HEK293T (cell line): ENCODE measurements around the gene FXYD3.

ENCODE experiments used
- CTCF ChIA-PET: fragments of 350-600 bp; formaldehyde crosslinking; extraction: SDS; loops from one replicate; lab custom pipeline; 2021; ENCODE audit warnings: antibody characterized with exemption, inconsistent platforms; lab: Yijun Ruan, JAX
- POLR2A ChIA-PET: fragments of 350-600 bp; formaldehyde crosslinking; extraction: SDS; loops from one replicate; lab custom pipeline; 2020; ENCODE audit warnings: antibody characterized with exemption, inconsistent platforms; lab: Yijun Ruan, JAX
- DNase-seq: peaks from one replicate; pipeline ENCODE4 v3.0.0; 2012; ENCODE audit warnings: mixed read lengths; ENCODE audit errors: extremely low spot score
- ARNT ChIP-seq: fragments of 450-650 bp; IDR thresholded peaks from 2 replicates; pipeline ENCODE4 v1.6.1; 2017; ENCODE audit warnings: mild to moderate bottlenecking
- BHLHE40 ChIP-seq: fragments of 450-650 bp; IDR thresholded peaks from 2 replicates; pipeline ENCODE4 v1.6.1; 2016; ENCODE audit warnings: mild to moderate bottlenecking, moderate library complexity, borderline replicate concordance
- CTBP1 ChIP-seq: fragments of 450-650 bp; IDR thresholded peaks from 2 replicates; pipeline ENCODE4 v1.6.1; 2016; ENCODE audit warnings: borderline replicate concordance
- ELF4 ChIP-seq: fragments of 450-650 bp; IDR thresholded peaks from 2 replicates; pipeline ENCODE4 v1.6.1; 2017; ENCODE audit warnings: antibody characterized with exemption
- FOXA1 ChIP-seq: fragments of 450-650 bp; IDR thresholded peaks from 2 replicates; pipeline ENCODE4 v1.6.1; 2016; ENCODE audit warnings: mild to moderate bottlenecking
- FOXK2 ChIP-seq: fragments of 450-650 bp; IDR thresholded peaks from 2 replicates; pipeline ENCODE4 v1.6.1; 2016; ENCODE audit warnings: mild to moderate bottlenecking
- FOXM1 ChIP-seq: fragments of 450-650 bp; IDR thresholded peaks from 2 replicates; pipeline ENCODE4 v1.6.1; 2017; ENCODE audit warnings: mild to moderate bottlenecking, borderline replicate concordance
- HDGF ChIP-seq: fragments of 450-650 bp; IDR thresholded peaks from 2 replicates; pipeline ENCODE4 v1.6.1; 2017; ENCODE audit warnings: antibody characterized with exemption, borderline replicate concordance
- L3MBTL2 ChIP-seq: fragments of 450-650 bp; conservative IDR thresholded peaks from 2 replicates; pipeline ENCODE4 v1.6.1; 2016; ENCODE audit warnings: mild to moderate bottlenecking
- LEF1 ChIP-seq: fragments of 450-650 bp; IDR thresholded peaks from 2 replicates; pipeline ENCODE4 v1.6.1; 2017; ENCODE audit warnings: mild to moderate bottlenecking, borderline replicate concordance
- NFRKB ChIP-seq: fragments of 450-650 bp; IDR thresholded peaks from 2 replicates; pipeline ENCODE4 v1.6.1; 2016; ENCODE audit warnings: mild to moderate bottlenecking, moderate library complexity
- PKNOX1 ChIP-seq: fragments of 450-650 bp; IDR thresholded peaks from 2 replicates; pipeline ENCODE4 v1.6.1; 2016
- SP1 ChIP-seq: fragments of 450-650 bp; IDR thresholded peaks from 2 replicates; pipeline ENCODE4 v1.6.1; 2017
- SUZ12 ChIP-seq: fragments of 450-650 bp; IDR thresholded peaks from 2 replicates; pipeline ENCODE4 v1.6.1; 2016; ENCODE audit warnings: mild to moderate bottlenecking
- TARDBP ChIP-seq: fragments of 450-650 bp; IDR thresholded peaks from 2 replicates; pipeline ENCODE4 v1.6.1; 2016
- ZNF384 ChIP-seq: fragments of 450-650 bp; IDR thresholded peaks from 2 replicates; pipeline ENCODE4 v1.6.1; 2016

Gene FXYD3

GRCh38 chr19:35171730-35172129, 56.1 kb downstream of the FXYD3 start:
- no peak for DNase-seq
- POLR2A ChIA-PET, result no interaction called here
- CTCF ChIA-PET, result no interaction called here
- TF ChIP-seq L3MBTL2 (no peak), SUZ12 (no peak), CTBP1 (no peak), SP1 (no peak), FOXK2 (no peak), BHLHE40 (no peak), HDGF (no peak), LEF1 (no peak), TARDBP (no peak), NFRKB (no peak), PKNOX1 (no peak), ELF4 (no peak), FOXA1 (no peak), ARNT (no peak), ZNF384 (no peak), FOXM1 (no peak)
